NT2/D1 (cell line): ENCODE measurements around the gene NETO2.

Experiments
- SUZ12 ChIP-seq: IDR thresholded peaks from 2 replicates; pipeline ENCODE4 v1.6.1; 2011; ENCODE audit not compliant: insufficient read length, insufficient read depth; ENCODE audit errors: extremely low read depth
- YY1 ChIP-seq: IDR thresholded peaks from 2 replicates; pipeline ENCODE4 v1.6.1; 2011; ENCODE audit not compliant: insufficient read length, insufficient read depth

DNA sequence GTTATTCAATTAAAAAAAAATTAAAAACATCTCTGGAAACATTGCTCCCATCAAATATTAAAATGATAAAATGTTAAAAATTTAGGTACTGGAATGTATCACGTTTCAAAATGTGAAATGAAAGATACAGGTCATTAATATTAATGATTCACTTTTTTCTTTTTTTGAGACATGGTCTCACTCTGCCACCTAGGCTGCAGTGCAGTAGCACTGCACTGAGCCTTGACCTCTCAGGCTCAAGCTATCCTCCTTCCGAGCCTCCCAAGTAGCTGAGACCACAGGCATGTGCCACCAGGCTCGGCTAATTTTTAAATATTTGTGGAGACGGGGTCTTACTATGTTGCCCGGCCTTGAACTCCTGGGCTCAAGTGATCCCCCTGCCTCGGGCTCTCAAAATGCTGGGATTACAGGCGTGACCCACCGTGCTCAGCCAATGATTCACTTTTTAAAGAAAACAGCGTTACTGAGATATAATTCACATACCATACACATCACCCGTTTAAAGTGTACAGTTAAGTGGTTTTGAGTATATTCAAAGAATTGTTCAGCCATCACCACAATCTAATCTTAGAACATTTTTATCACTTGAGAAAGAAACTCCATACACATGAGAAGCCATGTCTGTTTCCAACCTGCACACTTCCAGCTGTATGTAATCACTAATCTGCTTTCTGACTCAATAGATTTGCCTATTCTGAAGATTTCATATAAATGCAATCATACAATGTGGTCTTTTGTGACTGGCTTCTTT is 19.1 kb upstream of the NETO2 start:
- TF ChIP-seq YY1 (no peak), SUZ12 (no peak)
